ENCODE data around the gene NKX2-2. TPM values are rescaled to one million over a fixed set of nuclear protein-coding genes. Genes with fewer than 3 reads are reported as not detected.

The NKX2-2 gene
- total RNA-seq, 1 experiment from 2014 or later: not detected

DNA sequence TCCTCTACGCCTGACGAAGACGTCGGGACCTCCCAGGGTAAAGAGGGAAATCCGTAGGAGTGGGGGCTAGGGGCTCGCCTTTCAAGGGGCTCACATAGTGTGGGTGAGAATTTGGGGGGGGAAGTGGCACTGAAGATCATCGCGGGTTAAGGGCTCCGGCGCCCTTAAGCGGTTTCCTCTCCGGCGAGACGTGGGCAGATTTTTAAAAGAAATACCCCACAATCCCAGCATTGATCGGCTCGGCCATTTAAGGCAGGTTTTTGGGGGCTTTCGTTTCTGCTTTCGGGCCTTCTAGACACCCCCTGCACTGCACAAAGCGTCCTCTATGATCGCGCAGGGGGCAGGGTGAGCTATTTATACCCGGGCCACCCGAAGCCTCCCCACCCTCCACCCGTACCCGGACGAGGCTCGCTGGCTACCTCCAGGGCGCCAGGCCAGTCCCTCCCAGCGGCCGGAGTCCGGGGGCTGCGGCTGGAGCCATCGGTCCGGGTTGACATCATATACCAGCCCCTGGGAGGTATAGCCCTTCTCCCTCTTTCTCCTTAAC is 1.2 kb downstream of the NKX2-2 start (continued):
- TF ChIP-seq, protein P1, sequence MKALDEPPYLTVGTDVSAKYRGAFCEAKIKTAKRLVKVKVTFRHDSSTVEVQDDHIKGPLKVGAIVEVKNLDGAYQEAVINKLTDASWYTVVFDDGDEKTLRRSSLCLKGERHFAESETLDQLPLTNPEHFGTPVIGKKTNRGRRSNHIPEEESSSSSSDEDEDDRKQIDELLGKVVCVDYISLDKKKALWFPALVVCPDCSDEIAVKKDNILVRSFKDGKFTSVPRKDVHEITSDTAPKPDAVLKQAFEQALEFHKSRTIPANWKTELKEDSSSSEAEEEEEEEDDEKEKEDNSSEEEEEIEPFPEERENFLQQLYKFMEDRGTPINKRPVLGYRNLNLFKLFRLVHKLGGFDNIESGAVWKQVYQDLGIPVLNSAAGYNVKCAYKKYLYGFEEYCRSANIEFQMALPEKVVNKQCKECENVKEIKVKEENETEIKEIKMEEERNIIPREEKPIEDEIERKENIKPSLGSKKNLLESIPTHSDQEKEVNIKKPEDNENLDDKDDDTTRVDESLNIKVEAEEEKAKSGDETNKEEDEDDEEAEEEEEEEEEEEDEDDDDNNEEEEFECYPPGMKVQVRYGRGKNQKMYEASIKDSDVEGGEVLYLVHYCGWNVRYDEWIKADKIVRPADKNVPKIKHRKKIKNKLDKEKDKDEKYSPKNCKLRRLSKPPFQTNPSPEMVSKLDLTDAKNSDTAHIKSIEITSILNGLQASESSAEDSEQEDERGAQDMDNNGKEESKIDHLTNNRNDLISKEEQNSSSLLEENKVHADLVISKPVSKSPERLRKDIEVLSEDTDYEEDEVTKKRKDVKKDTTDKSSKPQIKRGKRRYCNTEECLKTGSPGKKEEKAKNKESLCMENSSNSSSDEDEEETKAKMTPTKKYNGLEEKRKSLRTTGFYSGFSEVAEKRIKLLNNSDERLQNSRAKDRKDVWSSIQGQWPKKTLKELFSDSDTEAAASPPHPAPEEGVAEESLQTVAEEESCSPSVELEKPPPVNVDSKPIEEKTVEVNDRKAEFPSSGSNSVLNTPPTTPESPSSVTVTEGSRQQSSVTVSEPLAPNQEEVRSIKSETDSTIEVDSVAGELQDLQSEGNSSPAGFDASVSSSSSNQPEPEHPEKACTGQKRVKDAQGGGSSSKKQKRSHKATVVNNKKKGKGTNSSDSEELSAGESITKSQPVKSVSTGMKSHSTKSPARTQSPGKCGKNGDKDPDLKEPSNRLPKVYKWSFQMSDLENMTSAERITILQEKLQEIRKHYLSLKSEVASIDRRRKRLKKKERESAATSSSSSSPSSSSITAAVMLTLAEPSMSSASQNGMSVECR (CRISPR knock-in tag; IDR thresholded peaks at IDR 0.05; ENCODE audit: borderline replicate concordance): no peak
- TF ChIP-seq, protein P2, sequence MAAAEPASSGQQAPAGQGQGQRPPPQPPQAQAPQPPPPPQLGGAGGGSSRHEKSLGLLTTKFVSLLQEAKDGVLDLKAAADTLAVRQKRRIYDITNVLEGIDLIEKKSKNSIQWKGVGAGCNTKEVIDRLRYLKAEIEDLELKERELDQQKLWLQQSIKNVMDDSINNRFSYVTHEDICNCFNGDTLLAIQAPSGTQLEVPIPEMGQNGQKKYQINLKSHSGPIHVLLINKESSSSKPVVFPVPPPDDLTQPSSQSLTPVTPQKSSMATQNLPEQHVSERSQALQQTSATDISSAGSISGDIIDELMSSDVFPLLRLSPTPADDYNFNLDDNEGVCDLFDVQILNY (CRISPR knock-in tag; IDR thresholded peaks at IDR 0.05): no peak
- TF ChIP-seq ZNF232 (CRISPR knock-in tag; IDR thresholded peaks at IDR 0.05): no peak
- TF ChIP-seq EMX1 (CRISPR knock-in tag; IDR thresholded peaks at IDR 0.05): no peak

DNA sequence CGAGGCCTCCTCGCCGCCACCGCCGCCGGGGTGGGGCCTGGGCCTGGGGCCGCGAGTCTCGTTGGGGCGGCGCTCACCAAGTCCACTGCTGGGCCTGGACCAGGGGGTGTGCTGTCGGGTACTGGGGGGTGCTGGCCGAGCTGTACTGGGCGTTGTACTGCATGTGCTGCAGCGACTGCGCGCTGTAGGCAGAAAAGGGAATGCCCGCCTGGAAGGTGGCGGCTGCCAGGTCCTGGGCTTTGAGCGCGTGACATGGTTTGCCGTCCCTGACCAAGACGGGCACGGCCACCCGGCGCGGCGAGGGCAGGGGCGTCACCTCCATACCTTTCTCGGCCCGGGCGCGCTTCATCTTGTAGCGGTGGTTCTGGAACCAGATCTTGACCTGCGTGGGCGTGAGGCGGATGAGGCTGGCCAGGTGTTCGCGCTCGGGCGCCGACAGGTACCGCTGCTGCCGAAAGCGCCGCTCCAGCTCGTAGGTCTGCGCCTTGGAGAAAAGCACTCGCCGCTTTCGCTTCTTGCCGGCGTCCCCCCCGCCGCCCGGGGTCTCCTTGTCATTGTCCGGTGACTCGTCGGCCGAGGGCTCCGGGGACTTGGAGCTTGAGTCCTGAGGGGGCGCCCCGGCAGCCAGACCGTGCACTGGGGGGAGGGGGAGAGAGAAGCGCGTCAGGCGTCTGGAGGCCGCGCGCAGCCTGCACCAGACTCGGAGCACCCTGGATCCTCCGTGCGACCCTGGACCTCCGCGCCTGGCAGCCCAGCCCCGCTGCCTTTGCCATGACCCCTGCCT is 1.8 kb downstream of the NKX2-2 start:
- TF ChIP-seq RORB (CRISPR knock-in tag; IDR thresholded peaks at IDR 0.05) (no peak), MYBL2 (CRISPR knock-in tag; IDR thresholded peaks at IDR 0.05) (0 out of 2 replicates have a peak, but pooled peaks have one; percentile 31)
- TF ChIP-seq, protein P3, sequence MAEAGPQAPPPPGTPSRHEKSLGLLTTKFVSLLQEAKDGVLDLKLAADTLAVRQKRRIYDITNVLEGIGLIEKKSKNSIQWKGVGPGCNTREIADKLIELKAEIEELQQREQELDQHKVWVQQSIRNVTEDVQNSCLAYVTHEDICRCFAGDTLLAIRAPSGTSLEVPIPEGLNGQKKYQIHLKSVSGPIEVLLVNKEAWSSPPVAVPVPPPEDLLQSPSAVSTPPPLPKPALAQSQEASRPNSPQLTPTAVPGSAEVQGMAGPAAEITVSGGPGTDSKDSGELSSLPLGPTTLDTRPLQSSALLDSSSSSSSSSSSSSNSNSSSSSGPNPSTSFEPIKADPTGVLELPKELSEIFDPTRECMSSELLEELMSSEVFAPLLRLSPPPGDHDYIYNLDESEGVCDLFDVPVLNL (CRISPR knock-in tag; IDR thresholded peaks at IDR 0.05; ENCODE audit: borderline replicate concordance, low read depth): 0 out of 2 replicates have a peak, but pooled peaks have one; percentile 41
- ChIA-PET CTCF (interaction anchor here (0.9 to 1.2 kb wide), 4 partner anchors 10 to 648 kb away, joined by 3 to 4 read pairs (median 3); partner anchors contain the start of gene PAX1), POLR2A (interaction anchor here (1.0 kb wide), 1 partner anchor 191 kb away, joined by 3 read pairs; no protein-coding TSS in a partner anchor)
- ATAC-seq: peak; percentile 1; the same call in 1 of the 2 replicates
- H3K9me3 Mint-ChIP-seq: no peaks in the 10 kb centered on the region
- H3K36me3 Mint-ChIP-seq: no peaks in the 10 kb centered on the region
- H3K27me3 Mint-ChIP-seq (ENCODE audit: low read depth): peaks cover 93% of the 10 kb centered on the region
- peak overlapping the region; percentile 60 for H3K4me3 Mint-ChIP-seq
- H3K4me1 Mint-ChIP-seq: peaks cover 51% of the 10 kb centered on the region
- no peak overlapping the region for H3K27ac Mint-ChIP-seq
- peak; percentile 57 for DNase-seq (ENCODE audit: low spot score)

DNA sequence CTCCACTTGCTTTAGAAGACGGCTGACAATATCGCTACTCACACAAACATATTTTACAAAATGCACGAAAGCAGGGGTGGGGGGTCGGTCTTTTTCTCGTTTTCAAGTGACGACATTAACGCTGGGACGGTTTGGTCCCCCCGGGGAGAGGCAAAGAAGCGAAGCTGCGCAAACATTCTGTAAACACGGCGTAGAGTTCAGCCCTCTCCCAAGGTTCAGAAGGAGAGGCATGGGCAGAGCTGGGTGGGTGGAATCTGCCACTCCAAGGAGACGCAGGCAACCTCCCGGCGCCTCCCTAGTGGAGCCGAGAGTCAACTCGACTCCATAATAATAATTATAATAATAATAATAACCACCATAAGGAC is 2.4 kb downstream of the NKX2-2 start:
- ATAC-seq (no peak), DNase-seq (ENCODE audit: low spot score) (no peak)
- no peak overlapping the region for H3K27ac Mint-ChIP-seq
- peaks cover 93% of the 10 kb centered on the region for H3K27me3 Mint-ChIP-seq (ENCODE audit: low read depth)
- no peaks in the 10 kb centered on the region for H3K9me3 Mint-ChIP-seq
- H3K4me1 Mint-ChIP-seq: peaks cover 51% of the 10 kb centered on the region
- no peaks in the 10 kb centered on the region for H3K36me3 Mint-ChIP-seq
- POLR2A ChIA-PET: interaction anchor here (1.0 kb wide), 1 partner anchor 191 kb away, joined by 3 read pairs; no protein-coding TSS in a partner anchor
- peak overlapping the region; percentile 52 for H3K4me3 Mint-ChIP-seq
- CTCF ChIA-PET: interaction anchor here (0.9 to 8.3 kb wide), 5 partner anchors 10 to 648 kb away, joined by 3 to 88 read pairs (median 3); partner anchors contain the start of gene PAX1
- TF ChIP-seq JAZF1 (CRISPR knock-in tag; IDR thresholded peaks at IDR 0.05) (no peak), ZNF317 (CRISPR knock-in tag; IDR thresholded peaks at IDR 0.05; ENCODE audit: borderline replicate concordance, low read depth) (no peak), FOXP1 (CRISPR knock-in tag; IDR thresholded peaks at IDR 0.05; ENCODE audit: borderline replicate concordance) (no peak), RORB (CRISPR knock-in tag; IDR thresholded peaks at IDR 0.05) (no peak)
- TF ChIP-seq, protein P4, sequence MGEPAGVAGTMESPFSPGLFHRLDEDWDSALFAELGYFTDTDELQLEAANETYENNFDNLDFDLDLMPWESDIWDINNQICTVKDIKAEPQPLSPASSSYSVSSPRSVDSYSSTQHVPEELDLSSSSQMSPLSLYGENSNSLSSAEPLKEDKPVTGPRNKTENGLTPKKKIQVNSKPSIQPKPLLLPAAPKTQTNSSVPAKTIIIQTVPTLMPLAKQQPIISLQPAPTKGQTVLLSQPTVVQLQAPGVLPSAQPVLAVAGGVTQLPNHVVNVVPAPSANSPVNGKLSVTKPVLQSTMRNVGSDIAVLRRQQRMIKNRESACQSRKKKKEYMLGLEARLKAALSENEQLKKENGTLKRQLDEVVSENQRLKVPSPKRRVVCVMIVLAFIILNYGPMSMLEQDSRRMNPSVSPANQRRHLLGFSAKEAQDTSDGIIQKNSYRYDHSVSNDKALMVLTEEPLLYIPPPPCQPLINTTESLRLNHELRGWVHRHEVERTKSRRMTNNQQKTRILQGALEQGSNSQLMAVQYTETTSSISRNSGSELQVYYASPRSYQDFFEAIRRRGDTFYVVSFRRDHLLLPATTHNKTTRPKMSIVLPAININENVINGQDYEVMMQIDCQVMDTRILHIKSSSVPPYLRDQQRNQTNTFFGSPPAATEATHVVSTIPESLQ (CRISPR knock-in tag; IDR thresholded peaks at IDR 0.05): no peak
- TF ChIP-seq, protein P5, sequence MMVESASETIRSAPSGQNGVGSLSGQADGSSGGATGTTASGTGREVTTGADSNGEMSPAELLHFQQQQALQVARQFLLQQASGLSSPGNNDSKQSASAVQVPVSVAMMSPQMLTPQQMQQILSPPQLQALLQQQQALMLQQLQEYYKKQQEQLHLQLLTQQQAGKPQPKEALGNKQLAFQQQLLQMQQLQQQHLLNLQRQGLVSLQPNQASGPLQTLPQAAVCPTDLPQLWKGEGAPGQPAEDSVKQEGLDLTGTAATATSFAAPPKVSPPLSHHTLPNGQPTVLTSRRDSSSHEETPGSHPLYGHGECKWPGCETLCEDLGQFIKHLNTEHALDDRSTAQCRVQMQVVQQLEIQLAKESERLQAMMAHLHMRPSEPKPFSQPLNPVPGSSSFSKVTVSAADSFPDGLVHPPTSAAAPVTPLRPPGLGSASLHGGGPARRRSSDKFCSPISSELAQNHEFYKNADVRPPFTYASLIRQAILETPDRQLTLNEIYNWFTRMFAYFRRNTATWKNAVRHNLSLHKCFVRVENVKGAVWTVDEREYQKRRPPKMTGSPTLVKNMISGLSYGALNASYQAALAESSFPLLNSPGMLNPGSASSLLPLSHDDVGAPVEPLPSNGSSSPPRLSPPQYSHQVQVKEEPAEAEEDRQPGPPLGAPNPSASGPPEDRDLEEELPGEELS (CRISPR knock-in tag; IDR thresholded peaks at IDR 0.05): no peak
- TF ChIP-seq, protein P6, sequence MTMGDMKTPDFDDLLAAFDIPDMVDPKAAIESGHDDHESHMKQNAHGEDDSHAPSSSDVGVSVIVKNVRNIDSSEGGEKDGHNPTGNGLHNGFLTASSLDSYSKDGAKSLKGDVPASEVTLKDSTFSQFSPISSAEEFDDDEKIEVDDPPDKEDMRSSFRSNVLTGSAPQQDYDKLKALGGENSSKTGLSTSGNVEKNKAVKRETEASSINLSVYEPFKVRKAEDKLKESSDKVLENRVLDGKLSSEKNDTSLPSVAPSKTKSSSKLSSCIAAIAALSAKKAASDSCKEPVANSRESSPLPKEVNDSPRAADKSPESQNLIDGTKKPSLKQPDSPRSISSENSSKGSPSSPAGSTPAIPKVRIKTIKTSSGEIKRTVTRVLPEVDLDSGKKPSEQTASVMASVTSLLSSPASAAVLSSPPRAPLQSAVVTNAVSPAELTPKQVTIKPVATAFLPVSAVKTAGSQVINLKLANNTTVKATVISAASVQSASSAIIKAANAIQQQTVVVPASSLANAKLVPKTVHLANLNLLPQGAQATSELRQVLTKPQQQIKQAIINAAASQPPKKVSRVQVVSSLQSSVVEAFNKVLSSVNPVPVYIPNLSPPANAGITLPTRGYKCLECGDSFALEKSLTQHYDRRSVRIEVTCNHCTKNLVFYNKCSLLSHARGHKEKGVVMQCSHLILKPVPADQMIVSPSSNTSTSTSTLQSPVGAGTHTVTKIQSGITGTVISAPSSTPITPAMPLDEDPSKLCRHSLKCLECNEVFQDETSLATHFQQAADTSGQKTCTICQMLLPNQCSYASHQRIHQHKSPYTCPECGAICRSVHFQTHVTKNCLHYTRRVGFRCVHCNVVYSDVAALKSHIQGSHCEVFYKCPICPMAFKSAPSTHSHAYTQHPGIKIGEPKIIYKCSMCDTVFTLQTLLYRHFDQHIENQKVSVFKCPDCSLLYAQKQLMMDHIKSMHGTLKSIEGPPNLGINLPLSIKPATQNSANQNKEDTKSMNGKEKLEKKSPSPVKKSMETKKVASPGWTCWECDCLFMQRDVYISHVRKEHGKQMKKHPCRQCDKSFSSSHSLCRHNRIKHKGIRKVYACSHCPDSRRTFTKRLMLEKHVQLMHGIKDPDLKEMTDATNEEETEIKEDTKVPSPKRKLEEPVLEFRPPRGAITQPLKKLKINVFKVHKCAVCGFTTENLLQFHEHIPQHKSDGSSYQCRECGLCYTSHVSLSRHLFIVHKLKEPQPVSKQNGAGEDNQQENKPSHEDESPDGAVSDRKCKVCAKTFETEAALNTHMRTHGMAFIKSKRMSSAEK (CRISPR knock-in tag; IDR thresholded peaks at IDR 0.05; ENCODE audit: borderline replicate concordance): no peak
- TF ChIP-seq, protein P7, sequence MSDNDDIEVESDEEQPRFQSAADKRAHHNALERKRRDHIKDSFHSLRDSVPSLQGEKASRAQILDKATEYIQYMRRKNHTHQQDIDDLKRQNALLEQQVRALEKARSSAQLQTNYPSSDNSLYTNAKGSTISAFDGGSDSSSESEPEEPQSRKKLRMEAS (CRISPR knock-in tag; IDR thresholded peaks at IDR 0.05): no peak

Data from WTC11 (cell line).